ENCODE data around the gene LENG1. TPM values are rescaled to one million over a fixed set of nuclear protein-coding genes. Genes with fewer than 3 reads are reported as not detected.

Gene LENG1
- total RNA-seq, 2 experiments from 2014 or later: 10.2 to 12.8 TPM

DNA sequence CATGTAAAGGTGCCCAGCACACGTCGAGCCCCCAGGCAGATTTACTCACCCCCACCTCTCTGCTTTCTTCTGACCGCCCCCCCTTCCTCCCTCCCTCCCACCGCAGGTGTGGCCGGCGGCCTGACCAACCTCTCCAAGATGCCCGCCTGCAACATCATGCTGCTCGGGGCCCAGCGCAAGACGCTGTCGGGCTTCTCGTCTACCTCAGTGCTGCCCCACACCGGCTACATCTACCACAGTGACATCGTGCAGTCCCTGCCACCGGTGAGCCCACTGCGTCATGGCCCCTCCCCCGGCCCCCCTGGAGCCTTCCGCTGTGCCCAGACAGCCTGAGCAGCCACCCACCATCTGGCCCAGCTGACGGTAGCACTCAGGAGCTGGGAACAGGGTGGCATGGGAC is 35.1 kb downstream of the LENG1 start:
- Mint-ChIP-seq H3K36me3 (peaks cover 6% of the 10 kb centered on the region), H3K4me1 (no peaks in the 10 kb centered on the region), H3K27ac (no peak overlapping the region), H3K9me3 (no peaks in the 10 kb centered on the region), H3K27me3 (no peaks in the 10 kb centered on the region), H3K4me3 (no peak overlapping the region)
- ATAC-seq (ENCODE audit: low read depth) (no peak), DNase-seq (no peak)
- POLR2A ChIA-PET: no interaction called here

DNA sequence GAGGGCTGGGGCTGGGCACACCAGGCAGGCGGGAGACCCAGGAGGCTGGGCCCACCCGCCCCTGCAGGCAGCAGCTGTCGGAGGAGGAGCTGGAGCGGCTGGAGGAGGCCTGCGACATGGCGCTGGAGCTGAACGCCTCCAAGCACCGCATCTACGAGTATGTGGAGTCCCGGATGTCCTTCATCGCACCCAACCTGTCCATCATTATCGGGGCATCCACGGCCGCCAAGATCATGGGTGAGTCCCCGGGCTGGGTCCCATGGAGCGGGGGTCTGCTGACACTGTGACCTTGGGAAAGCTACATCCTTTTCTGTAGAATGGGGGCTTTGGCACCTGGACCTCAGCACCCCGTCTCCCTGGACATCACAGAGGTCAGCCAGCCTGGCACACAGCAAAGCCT is 35.8 kb downstream of the LENG1 start:
- no peaks in the 10 kb centered on the region for H3K9me3 Mint-ChIP-seq
- peaks cover 6% of the 10 kb centered on the region for H3K36me3 Mint-ChIP-seq
- no peaks in the 10 kb centered on the region for H3K4me1 Mint-ChIP-seq
- no peaks in the 10 kb centered on the region for H3K27me3 Mint-ChIP-seq
- DNase-seq: no peak
- POLR2A ChIA-PET: no interaction called here
- ATAC-seq (ENCODE audit: low read depth): no peak
- no peak overlapping the region for H3K4me3 Mint-ChIP-seq
- H3K27ac Mint-ChIP-seq: no peak overlapping the region

GRCh38 chr19:54121259-54121658 is 38.3 kb downstream of the LENG1 start:
- DNase-seq (no peak), ATAC-seq (ENCODE audit: low read depth) (no peak)
- H3K27ac Mint-ChIP-seq: no peak overlapping the region
- no peaks in the 10 kb centered on the region for H3K9me3 Mint-ChIP-seq
- peaks cover 8% of the 10 kb centered on the region for H3K36me3 Mint-ChIP-seq
- H3K4me1 Mint-ChIP-seq: peaks cover 13% of the 10 kb centered on the region
- no peak overlapping the region for H3K4me3 Mint-ChIP-seq
- POLR2A ChIA-PET: no interaction called here
- H3K27me3 Mint-ChIP-seq: no peaks in the 10 kb centered on the region

GRCh38 chr19:54115109-54116063 is 44.1 kb downstream of the LENG1 start, which contains the start of the genes PRPF31 and TFPT:
Gene PRPF31 (plus strand): TSS chr19:54115754. CDS start chr19:54118279, 2,525 bp downstream.
Gene TFPT (minus strand): TSS chr19:54115657. CDS start chr19:54115269, 388 bp downstream.
- Mint-ChIP-seq H3K4me1 (peaks cover 28% of the 10 kb centered on the region), H3K4me3 (peak within 1 kb of the TSS; percentile 95), H3K27ac (peak within 1 kb of the TSS; percentile 91), H3K9me3 (no peaks in the 10 kb centered on the region), H3K36me3 (peaks cover 16% of the 10 kb centered on the region), H3K27me3 (no peaks in the 10 kb centered on the region)
- peak; percentile 89 for DNase-seq
- peak; percentile 86 for ATAC-seq (ENCODE audit: low read depth)
- POLR2A ChIA-PET: interaction anchor here (0.6 to 3.0 kb wide), 16 partner anchors 11 to 346 kb away, joined by 3 to 38 read pairs (median 6); partner anchors contain the start of genes CNOT3, LENG1, LENG8 and MBOAT7

- peak overlapping the region; percentile 91 for H3K27ac Mint-ChIP-seq
- peak overlapping the region; percentile 95 for H3K4me3 Mint-ChIP-seq
- POLR2A ChIA-PET: interaction anchor here (0.6 to 3.0 kb wide), 15 partner anchors 11 to 347 kb away, joined by 3 to 38 read pairs (median 7); partner anchors contain the start of genes CNOT3, LENG1, LENG8 and MBOAT7
- peaks cover 28% of the 10 kb centered on the region for H3K4me1 Mint-ChIP-seq
- no peaks in the 10 kb centered on the region for H3K27me3 Mint-ChIP-seq
- ATAC-seq (ENCODE audit: low read depth) (peak; percentile 65), DNase-seq (peak; percentile 71)
- H3K9me3 Mint-ChIP-seq: no peaks in the 10 kb centered on the region
- H3K36me3 Mint-ChIP-seq: peaks cover 18% of the 10 kb centered on the region
These were observed 45.0 kb downstream of the LENG1 start for GRCh38 chr19:54114340-54115108.

DNA sequence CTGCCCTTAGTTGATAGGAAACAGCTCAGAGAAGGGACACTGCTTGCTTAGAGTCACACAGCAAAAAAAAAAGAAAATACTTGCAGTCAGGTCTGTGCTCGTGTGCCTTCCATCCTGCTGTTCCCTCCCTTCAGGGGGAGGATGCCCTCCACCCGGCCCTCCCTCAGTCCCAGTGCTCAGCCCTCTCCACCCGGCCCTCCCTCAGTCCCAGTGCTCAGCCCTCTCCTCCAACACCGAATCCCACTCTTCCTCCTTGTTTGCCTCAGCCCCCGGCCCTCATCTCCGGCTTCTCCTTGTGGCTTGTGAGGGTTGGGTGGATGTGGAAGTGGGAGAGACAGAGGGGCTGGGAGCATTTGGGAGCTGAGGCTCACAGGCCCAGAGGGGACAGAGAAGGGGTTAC is 49.9 kb downstream of the LENG1 start:
- no peaks in the 10 kb centered on the region for H3K27me3 Mint-ChIP-seq

DNA sequence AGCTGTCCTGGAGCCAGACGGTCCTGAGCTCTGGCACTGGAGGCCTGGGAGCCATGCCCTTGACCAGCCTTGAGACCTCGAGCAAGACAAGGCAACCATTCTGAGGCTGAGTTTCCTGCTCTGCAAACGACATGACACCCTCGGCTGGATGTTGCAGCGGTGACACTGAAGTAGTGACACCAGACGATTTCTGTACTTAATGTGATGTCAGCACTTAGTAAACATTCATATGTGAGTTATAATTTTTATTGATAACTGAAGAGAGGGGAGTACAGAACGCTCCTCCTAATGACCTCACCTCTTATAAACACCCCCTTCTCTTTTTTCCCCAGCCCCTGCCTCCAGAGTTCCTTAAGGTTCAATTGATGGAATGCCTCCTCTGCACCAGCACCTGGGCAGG is 51.0 kb downstream of the LENG1 start:
- no peak for ATAC-seq (ENCODE audit: low read depth)

More for the DNA sequence above, 49.9 kb downstream of the LENG1 start:
- DNase-seq: no peak
- H3K27ac Mint-ChIP-seq: no peak overlapping the region
- no peak overlapping the region for H3K4me3 Mint-ChIP-seq
- POLR2A ChIA-PET: no interaction called here
- no peak for ATAC-seq (ENCODE audit: low read depth)
- peaks cover 27% of the 10 kb centered on the region for H3K36me3 Mint-ChIP-seq
- peaks cover 18% of the 10 kb centered on the region for H3K4me1 Mint-ChIP-seq
- H3K9me3 Mint-ChIP-seq: no peaks in the 10 kb centered on the region

DNA sequence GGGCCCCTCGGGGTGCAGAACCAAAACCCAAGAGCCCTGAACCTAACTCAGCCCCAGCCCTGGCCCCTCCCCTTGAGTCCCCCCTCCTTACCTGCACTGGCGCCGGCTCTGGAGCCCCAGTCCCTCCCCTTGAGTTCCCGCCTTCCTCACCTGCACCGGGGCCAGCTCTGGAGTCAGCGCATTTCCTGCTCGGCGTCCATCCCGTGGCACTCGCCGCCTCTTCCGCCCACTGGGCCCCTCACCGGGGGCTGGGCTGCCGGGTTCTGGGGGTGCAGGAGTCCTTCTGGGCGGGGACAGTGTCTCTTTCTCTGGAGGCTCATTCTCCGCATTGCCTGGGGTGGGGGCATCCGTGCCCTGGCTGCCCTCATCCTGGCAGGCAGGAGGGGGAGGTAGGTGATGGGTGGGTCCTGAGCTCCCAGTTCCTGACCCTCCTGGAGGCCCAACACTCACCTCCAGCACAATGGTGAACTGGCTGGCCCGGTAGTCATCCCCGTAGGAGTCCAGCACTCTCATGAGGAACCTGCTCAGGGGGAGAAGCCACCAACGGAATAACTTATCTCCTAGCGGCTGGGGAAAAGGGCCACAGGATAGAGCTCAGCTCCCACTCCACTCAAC is 51.5 kb downstream of the LENG1 start:
- DNase-seq (no peak), ATAC-seq (ENCODE audit: low read depth) (no peak)
- peaks cover 21% of the 10 kb centered on the region for H3K36me3 Mint-ChIP-seq
- H3K4me1 Mint-ChIP-seq: peaks cover 12% of the 10 kb centered on the region
- H3K27ac Mint-ChIP-seq: no peak overlapping the region
- POLR2A ChIA-PET: no interaction called here
- H3K4me3 Mint-ChIP-seq: no peak overlapping the region
- H3K9me3 Mint-ChIP-seq: no peaks in the 10 kb centered on the region
- no peaks in the 10 kb centered on the region for H3K27me3 Mint-ChIP-seq

More for the DNA sequence above, 51.0 kb downstream of the LENG1 start:
- peaks cover 13% of the 10 kb centered on the region for H3K4me1 Mint-ChIP-seq
- H3K4me3 Mint-ChIP-seq: no peak overlapping the region
- no peak overlapping the region for H3K27ac Mint-ChIP-seq
- H3K27me3 Mint-ChIP-seq: no peaks in the 10 kb centered on the region
- POLR2A ChIA-PET: no interaction called here
- H3K9me3 Mint-ChIP-seq: no peaks in the 10 kb centered on the region
- DNase-seq: no peak
- peaks cover 24% of the 10 kb centered on the region for H3K36me3 Mint-ChIP-seq

- peaks cover 15% of the 10 kb centered on the region for H3K4me1 Mint-ChIP-seq
- ATAC-seq (ENCODE audit: low read depth) (no peak), DNase-seq (peak; percentile 15)
- no peaks in the 10 kb centered on the region for H3K9me3 Mint-ChIP-seq
- H3K27me3 Mint-ChIP-seq: no peaks in the 10 kb centered on the region
- H3K27ac Mint-ChIP-seq: no peak overlapping the region
- H3K36me3 Mint-ChIP-seq: peaks cover 21% of the 10 kb centered on the region
- H3K4me3 Mint-ChIP-seq: no peak overlapping the region
- POLR2A ChIA-PET: no interaction called here
These were observed 52.8 kb downstream of the LENG1 start for GRCh38 chr19:54106716-54107115.

GRCh38 chr19:54105796-54106195 is 53.7 kb downstream of the LENG1 start:
- DNase-seq: peak; percentile 22
- peak overlapping the region; percentile 15 for H3K27ac Mint-ChIP-seq

More at GRCh38 chr19:54105796-54106195, 53.7 kb downstream of the LENG1 start:
- POLR2A ChIA-PET: no interaction called here
- H3K4me3 Mint-ChIP-seq: no peak overlapping the region
- peaks cover 14% of the 10 kb centered on the region for H3K4me1 Mint-ChIP-seq
- no peaks in the 10 kb centered on the region for H3K9me3 Mint-ChIP-seq
- H3K27me3 Mint-ChIP-seq: no peaks in the 10 kb centered on the region
- peaks cover 18% of the 10 kb centered on the region for H3K36me3 Mint-ChIP-seq
- ATAC-seq (ENCODE audit: low read depth): no peak
